Stimulated activated CD8-positive, alpha-beta memory T cell treated with anti-CD3 and anti-CD28 coated beads, Interleukin-15, amount 100 ng/mL, for 24 hours (primary cell): ENCODE results near the gene VMP1.

Experiments
- DNase-seq: peaks from one replicate; pipeline ENCODE4 v3.0.0-alpha.2; 2020; ENCODE audit warnings: low read depth

The VMP1 gene

GRCh38 chr17:59711936-59712335 is 4.5 kb downstream of the VMP1 start:
- no peak for DNase-seq

GRCh38 chr17:59712862-59713261 is 5.4 kb downstream of the VMP1 start:
- DNase-seq = no peak

- no peak for DNase-seq
Measured at GRCh38 chr17:59714255-59714654, 6.8 kb downstream of the VMP1 start.

- DNase-seq = no peak
Measured at GRCh38 chr17:59716427-59716826, 9.0 kb downstream of the VMP1 start.

GRCh38 chr17:59719526-59719925 is 12.1 kb downstream of the VMP1 start:
- DNase-seq = no peak

- no peak for DNase-seq
Measured at GRCh38 chr17:59722623-59723022, 15.2 kb downstream of the VMP1 start.

GRCh38 chr17:59723041-59723440 is 15.6 kb downstream of the VMP1 start:
- no peak for DNase-seq

GRCh38 chr17:59723607-59724006 is 16.2 kb downstream of the VMP1 start:
- no peak for DNase-seq

- DNase-seq = no peak
Measured at GRCh38 chr17:59725691-59726090, 18.2 kb downstream of the VMP1 start.

GRCh38 chr17:59727817-59728533 is 20.5 kb downstream of the VMP1 start:
- no peak for DNase-seq

- no peak for DNase-seq
Measured at GRCh38 chr17:59730268-59730834, 22.9 kb downstream of the VMP1 start.

GRCh38 chr17:59733697-59734096 is 26.2 kb downstream of the VMP1 start:
- DNase-seq = no peak

GRCh38 chr17:59734226-59734625 is 26.8 kb downstream of the VMP1 start:
- no peak for DNase-seq

GRCh38 chr17:59737324-59737723 is 29.9 kb downstream of the VMP1 start:
- no peak for DNase-seq

GRCh38 chr17:59743842-59744241 is 36.4 kb downstream of the VMP1 start:
- DNase-seq = no peak

GRCh38 chr17:59745040-59745439 is 37.6 kb downstream of the VMP1 start:
- DNase-seq = no peak

- no peak for DNase-seq
Measured at GRCh38 chr17:59746849-59747445, 39.5 kb downstream of the VMP1 start.

GRCh38 chr17:59748591-59748990 is 41.1 kb downstream of the VMP1 start:
- no peak for DNase-seq

- DNase-seq = no peak
Measured at GRCh38 chr17:59751955-59752413, 44.5 kb downstream of the VMP1 start.

- DNase-seq = no peak
Measured at GRCh38 chr17:59752446-59752845, 45.0 kb downstream of the VMP1 start.

- DNase-seq = no peak
Measured at GRCh38 chr17:59752922-59753321, 45.5 kb downstream of the VMP1 start.

- DNase-seq = no peak
Measured at GRCh38 chr17:59753522-59754467, 46.3 kb downstream of the VMP1 start.
